ENCODE results near the gene ZCWPW1.
"Not testable (repeated sequence)": the region's sequence is repeated elsewhere in the genome, so short reads cannot be mapped to it uniquely, and the experiment has no call there.

Gene ZCWPW1

GRCh38 chr7:100380196-100380595, 48.3 kb downstream of the ZCWPW1 start:
- in situ Hi-C loops (cut with MboI; ENCODE audit: low sequenced_read_pairs): no loop called here

GRCh38 chr7:100378114-100378755, 50.3 kb downstream of the ZCWPW1 start:
- in situ Hi-C loops (cut with MboI; ENCODE audit: low sequenced_read_pairs): no loop called here

- in situ Hi-C loops (cut with MboI; ENCODE audit: low sequenced_read_pairs): no loop called here
Measured at GRCh38 chr7:100376066-100376465, 52.4 kb downstream of the ZCWPW1 start.

GRCh38 chr7:100374601-100375000, 53.9 kb downstream of the ZCWPW1 start:
- in situ Hi-C loops (cut with MboI; ENCODE audit: low sequenced_read_pairs): no loop called here

- in situ Hi-C loops (cut with MboI; ENCODE audit: low sequenced_read_pairs): not testable (repeated sequence)
Measured at GRCh38 chr7:100373870-100374598, 54.5 kb downstream of the ZCWPW1 start.

GRCh38 chr7:100373261-100373831, 55.2 kb downstream of the ZCWPW1 start, which contains the start of gene PILRA:
Gene PILRA (plus strand): TSS chr7:100373487. CDS start chr7:100373657, 170 bp downstream.
- in situ Hi-C loops (cut with MboI; ENCODE audit: low sequenced_read_pairs): no loop called here

GRCh38 chr7:100372694-100373093, 55.8 kb downstream of the ZCWPW1 start:
- in situ Hi-C loops (cut with MboI; ENCODE audit: low sequenced_read_pairs): no loop called here

DNA sequence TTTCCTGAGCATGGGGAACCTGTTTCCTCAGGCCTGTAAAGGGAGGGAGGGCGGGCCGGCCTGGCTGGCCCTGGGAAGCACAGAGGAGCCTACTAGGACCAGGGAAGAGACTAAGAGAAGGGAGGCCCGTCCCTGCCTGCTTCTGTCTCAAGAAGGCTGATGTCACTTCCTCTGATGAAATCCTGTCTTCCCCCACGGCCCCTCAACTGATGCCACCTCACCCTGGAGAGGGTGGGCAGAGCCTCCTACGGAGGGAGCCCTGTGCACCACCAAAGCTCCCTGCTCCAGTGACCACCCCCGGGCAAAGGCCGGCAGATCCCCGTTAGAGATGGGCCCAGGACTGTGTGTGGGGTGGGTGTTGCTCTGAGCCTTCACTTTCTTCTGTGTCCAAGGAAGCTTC, 56.2 kb downstream of the ZCWPW1 start:
- in situ Hi-C loops (cut with MboI; ENCODE audit: low sequenced_read_pairs): no loop called here

- in situ Hi-C loops (cut with MboI; ENCODE audit: low sequenced_read_pairs): no loop called here
Measured at GRCh38 chr7:100371561-100372171, 56.8 kb downstream of the ZCWPW1 start.

- in situ Hi-C loops (cut with MboI; ENCODE audit: low sequenced_read_pairs): no loop called here
Measured at GRCh38 chr7:100370746-100371145, 57.8 kb downstream of the ZCWPW1 start.

DNA sequence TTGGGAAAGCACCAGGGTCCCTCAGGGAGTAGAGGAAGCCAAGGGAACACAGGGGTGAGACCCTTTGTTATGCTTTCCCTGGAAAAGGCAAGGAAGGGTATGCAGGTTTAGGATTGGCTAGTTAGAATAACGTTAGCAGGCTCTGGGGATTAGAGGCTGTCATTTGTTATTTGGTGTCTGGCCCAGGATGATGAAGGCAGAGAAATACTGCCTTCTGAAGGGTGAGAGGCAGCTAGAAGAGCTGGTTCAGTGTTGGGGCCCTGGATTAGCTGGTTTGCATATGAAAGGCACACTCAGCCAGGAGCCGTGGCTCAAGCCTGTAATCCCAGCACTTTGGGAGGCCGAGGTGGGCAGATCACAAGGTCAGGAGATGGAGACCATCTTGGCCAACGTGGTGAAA, 58.2 kb downstream of the ZCWPW1 start:
- in situ Hi-C loops (cut with MboI; ENCODE audit: low sequenced_read_pairs): no loop called here

DNA sequence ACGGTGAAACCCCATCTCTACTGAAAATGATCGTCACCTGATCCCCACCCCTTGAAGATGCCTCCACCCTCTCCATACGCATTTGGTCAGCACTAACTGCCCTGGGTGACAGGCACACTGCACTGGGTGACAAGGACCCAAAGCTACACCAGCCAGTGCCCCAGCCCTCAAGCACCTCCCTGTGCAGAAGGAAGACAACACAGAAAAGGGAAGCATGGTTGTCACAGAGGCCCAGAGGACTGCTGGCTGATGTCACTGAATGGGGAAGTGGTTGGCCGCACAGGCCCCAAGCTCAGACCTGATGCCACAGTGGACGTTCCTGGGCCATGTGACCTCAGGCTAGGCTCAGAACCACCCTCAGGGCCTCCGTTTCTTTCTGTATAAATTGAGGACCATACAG, 59.4 kb downstream of the ZCWPW1 start:
- in situ Hi-C loops (cut with MboI; ENCODE audit: low sequenced_read_pairs): no loop called here

- in situ Hi-C loops (cut with MboI; ENCODE audit: low sequenced_read_pairs): no loop called here
Measured at GRCh38 chr7:100367676-100368613, 60.6 kb downstream of the ZCWPW1 start.

- in situ Hi-C loops (cut with MboI; ENCODE audit: low sequenced_read_pairs): no loop called here
Measured at GRCh38 chr7:100367251-100367620, 61.3 kb downstream of the ZCWPW1 start.

DNA sequence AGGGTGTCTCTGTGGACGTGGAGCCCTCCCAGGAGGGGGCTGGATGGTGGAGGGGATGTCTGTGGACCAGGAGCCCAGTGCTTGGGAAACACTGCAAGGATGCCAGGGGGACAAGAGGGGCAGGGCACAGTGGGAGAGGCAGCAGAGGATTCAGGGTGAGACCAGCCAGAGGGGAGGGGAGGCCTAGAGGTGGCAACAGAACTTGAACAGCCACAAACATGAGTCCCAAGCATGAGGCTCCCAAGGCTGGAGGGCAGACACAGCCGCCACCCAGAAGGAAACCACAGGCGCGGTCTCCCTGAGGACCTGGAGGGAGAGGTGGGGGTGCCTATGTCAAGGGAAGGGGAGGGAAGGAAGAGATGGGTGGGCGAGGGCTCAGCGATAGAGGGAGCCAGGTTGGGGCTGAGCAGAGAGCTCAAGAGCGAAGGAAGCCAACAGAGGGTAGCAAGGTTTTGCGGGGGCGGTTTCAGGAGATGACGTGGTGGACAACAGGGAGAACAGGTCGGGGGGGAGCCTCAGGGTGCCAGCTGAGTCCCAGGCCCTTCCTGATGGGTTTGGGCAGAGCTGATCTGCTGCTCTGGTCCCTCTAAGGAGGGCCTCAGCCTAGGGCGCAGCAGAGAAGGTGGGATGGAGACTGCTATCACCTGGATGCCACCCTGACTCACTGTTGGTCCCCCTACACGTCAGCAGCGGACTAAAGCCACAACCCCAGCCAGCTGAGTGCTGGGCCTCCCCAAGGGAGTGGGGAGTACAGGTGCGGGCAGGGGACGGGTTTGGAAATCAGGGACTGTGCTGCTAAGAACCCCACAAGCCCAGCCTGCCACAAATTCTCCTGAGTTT, 61.9 kb downstream of the ZCWPW1 start:
- in situ Hi-C loops (cut with MboI; ENCODE audit: low sequenced_read_pairs): no loop called here

DNA sequence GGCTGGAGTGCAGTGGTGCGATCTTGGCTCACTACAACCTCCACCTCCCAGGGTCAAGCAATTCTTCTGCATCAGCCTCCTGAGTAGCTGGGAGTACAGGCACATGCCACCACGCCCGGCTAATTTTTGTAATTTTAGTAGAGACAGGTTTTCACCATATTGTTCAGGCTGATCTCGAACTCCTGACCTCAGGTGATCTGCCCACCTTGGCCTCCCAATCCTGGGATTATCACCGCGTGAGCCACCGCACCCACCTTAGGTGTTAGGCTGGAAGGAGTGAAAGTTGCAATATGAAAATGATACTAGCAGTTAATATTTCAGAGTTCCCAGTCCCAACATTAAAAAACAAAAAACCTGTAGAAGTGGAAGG, 62.5 kb downstream of the ZCWPW1 start:
- in situ Hi-C loops (cut with MboI; ENCODE audit: low sequenced_read_pairs): not testable (repeated sequence)

GRCh38 chr7:100364480-100364879, 64.0 kb downstream of the ZCWPW1 start:
- in situ Hi-C loops (cut with MboI; ENCODE audit: low sequenced_read_pairs): no loop called here

- in situ Hi-C loops (cut with MboI; ENCODE audit: low sequenced_read_pairs): not testable (repeated sequence)
Measured at GRCh38 chr7:100363797-100364196, 64.7 kb downstream of the ZCWPW1 start.

DNA sequence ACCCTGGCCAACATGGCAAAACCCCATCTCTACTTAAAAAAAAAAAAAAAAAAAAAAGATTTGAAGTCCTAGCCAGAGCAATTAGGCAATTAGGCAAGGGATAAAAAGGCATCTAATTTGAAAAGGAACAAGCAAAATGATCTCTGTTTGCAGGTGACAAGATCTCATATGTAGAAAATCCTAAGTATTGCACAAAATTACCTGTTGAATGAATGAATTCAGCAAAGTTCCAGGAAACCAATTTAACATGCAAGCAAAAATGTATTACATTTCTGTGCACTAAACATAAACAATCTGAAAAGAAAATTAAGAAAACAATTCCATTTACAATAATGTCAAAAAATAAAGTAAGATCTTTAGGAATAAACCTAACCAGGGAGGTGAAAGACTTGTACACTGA, 65.4 kb downstream of the ZCWPW1 start:
- in situ Hi-C loops (cut with MboI; ENCODE audit: low sequenced_read_pairs): no loop called here
